ENCODE data around the gene FAM149A.

FAM149A gene

DNA sequence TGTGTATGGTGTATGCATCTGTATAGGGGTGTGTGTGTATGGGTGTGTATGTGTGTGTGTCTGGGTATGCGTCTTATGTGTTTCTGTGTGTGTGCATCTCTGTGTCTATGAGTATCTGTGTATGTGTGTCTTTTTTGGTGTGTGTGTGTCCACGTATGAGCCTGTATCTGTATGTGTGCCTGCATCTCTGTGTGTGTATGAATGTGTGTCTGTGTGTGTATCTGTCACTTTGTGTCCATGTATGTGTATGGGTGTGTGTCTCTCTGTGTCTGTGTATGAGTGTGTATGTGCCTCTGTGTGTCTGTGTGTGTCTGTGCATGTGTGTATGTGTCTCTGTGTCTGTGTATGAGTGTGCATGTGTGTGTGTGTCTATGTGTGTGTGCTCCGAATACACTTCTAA lies 24.3 kb downstream of the FAM149A start:
- no peaks in the 10 kb centered on the region for H3K4me1 ChIP-seq (ENCODE audit: insufficient read depth, low read length, poor library complexity, severe bottlenecking)
- H2AFZ ChIP-seq (ENCODE audit: low read length) = no peak overlapping the region
- no peak overlapping the region for H3K9ac ChIP-seq (ENCODE audit: low read depth, low read length, poor library complexity, severe bottlenecking)
- no peaks in the 10 kb centered on the region for H3K9me3 ChIP-seq (ENCODE audit: insufficient read depth, low read depth, low read length)
- H3K79me2 ChIP-seq (ENCODE audit: insufficient read depth, low read length) = no peaks in the 10 kb centered on the region
- no peak overlapping the region for H3K4me2 ChIP-seq (ENCODE audit: low read depth, low read length, poor library complexity, severe bottlenecking)
- no peaks in the 10 kb centered on the region for H3K27me3 ChIP-seq (ENCODE audit: insufficient read depth, low read length, poor library complexity, severe bottlenecking)
- H3K36me3 ChIP-seq (ENCODE audit: insufficient read depth, low read length) = no peaks in the 10 kb centered on the region
- no peak overlapping the region for H3K4me3 ChIP-seq (ENCODE audit: low read length, poor library complexity, severe bottlenecking)
- no peaks in the 10 kb centered on the region for H3K9me2 ChIP-seq (replicated peaks; ENCODE audit: low read depth, low read length)
- no peak for TF ChIP-seq EZH2phosphoT487 (IDR thresholded peaks at IDR 0.05; ENCODE audit: borderline replicate concordance)
- TF ChIP-seq, protein P1, sequence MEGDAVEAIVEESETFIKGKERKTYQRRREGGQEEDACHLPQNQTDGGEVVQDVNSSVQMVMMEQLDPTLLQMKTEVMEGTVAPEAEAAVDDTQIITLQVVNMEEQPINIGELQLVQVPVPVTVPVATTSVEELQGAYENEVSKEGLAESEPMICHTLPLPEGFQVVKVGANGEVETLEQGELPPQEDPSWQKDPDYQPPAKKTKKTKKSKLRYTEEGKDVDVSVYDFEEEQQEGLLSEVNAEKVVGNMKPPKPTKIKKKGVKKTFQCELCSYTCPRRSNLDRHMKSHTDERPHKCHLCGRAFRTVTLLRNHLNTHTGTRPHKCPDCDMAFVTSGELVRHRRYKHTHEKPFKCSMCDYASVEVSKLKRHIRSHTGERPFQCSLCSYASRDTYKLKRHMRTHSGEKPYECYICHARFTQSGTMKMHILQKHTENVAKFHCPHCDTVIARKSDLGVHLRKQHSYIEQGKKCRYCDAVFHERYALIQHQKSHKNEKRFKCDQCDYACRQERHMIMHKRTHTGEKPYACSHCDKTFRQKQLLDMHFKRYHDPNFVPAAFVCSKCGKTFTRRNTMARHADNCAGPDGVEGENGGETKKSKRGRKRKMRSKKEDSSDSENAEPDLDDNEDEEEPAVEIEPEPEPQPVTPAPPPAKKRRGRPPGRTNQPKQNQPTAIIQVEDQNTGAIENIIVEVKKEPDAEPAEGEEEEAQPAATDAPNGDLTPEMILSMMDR (conservative IDR thresholded peaks at IDR 0.05; ENCODE audit: low read length) = no peak
- no peaks in the 10 kb centered on the region for H3F3A ChIP-seq (ENCODE audit: low read depth)
- H4K20me1 ChIP-seq (ENCODE audit: insufficient read depth, low read length, poor library complexity, severe bottlenecking) = no peaks in the 10 kb centered on the region

DNA sequence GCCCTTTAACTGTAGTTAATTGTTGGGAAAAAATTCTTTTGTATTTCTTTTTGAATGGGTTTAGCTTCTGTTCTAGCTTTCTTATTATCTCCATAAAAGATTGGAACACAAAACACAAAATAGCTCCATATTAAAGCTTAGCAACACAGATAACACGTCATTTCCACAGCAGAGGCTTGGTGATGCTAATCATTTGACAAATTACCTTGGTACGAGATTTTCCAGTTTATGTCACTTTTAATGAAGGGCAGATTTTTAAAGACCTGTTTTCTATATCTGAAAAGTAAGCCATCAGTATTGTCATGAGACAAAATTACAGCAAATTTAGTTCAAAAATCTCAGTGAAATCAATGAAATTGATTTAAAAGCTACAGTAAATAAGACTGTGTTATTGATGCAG lies 27.4 kb downstream of the FAM149A start:
- H3F3A ChIP-seq (ENCODE audit: low read depth) = no peaks in the 10 kb centered on the region
- no peaks in the 10 kb centered on the region for H3K9me2 ChIP-seq (replicated peaks; ENCODE audit: low read depth, low read length)

DNA sequence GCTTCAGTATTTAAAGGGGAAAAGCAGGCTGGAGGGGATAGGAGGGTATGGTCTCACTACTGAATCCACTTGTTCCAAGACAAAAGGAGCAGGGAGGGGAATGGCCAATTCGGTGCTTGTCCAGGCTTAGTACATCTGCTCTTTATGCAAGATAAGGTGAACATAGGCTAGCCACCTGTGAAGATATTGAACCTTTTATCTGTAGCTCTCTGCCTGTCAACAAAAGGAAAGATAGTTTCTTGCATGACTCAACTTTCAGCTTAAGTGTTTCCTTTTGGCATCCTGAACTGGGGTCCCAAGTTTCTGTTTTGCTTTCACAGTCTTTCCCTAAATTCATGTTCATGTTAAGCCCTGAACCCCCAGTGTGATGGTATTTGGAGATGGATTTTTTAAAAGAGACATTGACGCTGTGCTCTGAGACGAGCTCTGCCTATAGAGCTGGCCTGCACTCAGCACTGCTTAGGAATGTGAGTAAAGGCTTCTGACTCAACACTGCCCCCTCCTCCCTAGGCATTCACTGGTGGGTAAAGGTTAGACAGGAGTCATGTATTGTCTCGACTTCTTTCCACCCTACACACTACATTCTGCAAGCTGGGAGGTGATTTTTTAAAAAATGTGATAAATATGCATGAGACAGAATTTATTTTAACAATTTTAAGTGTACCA lies 28.2 kb downstream of the FAM149A start:
- Histone ChIP-seq H2AFZ (ENCODE audit: low read length) (peak overlapping the region; percentile 13; the same call in 1 of the 2 replicates), H3K9me3 (ENCODE audit: insufficient read depth, low read depth, low read length) (no peaks in the 10 kb centered on the region), H3K27me3 (ENCODE audit: insufficient read depth, low read length, poor library complexity, severe bottlenecking) (no peaks in the 10 kb centered on the region), H3K4me2 (ENCODE audit: low read depth, low read length, poor library complexity, severe bottlenecking) (no peak overlapping the region), H3F3A (ENCODE audit: low read depth) (no peaks in the 10 kb centered on the region), H3K9me2 (replicated peaks; ENCODE audit: low read depth, low read length) (no peaks in the 10 kb centered on the region), H4K20me1 (ENCODE audit: insufficient read depth, low read length, poor library complexity, severe bottlenecking) (no peaks in the 10 kb centered on the region), H3K36me3 (ENCODE audit: insufficient read depth, low read length) (no peaks in the 10 kb centered on the region), H3K4me1 (ENCODE audit: insufficient read depth, low read length, poor library complexity, severe bottlenecking) (no peaks in the 10 kb centered on the region), H3K4me3 (ENCODE audit: low read length, poor library complexity, severe bottlenecking) (no peak overlapping the region), H3K79me2 (ENCODE audit: insufficient read depth, low read length) (no peaks in the 10 kb centered on the region), H3K9ac (ENCODE audit: low read depth, low read length, poor library complexity, severe bottlenecking) (no peak overlapping the region)
- TF ChIP-seq, protein P1 (conservative IDR thresholded peaks at IDR 0.05; ENCODE audit: low read length) = peak; percentile 53
- TF ChIP-seq EZH2phosphoT487 (IDR thresholded peaks at IDR 0.05; ENCODE audit: borderline replicate concordance) = no peak

More for the DNA sequence above, 27.4 kb downstream of the FAM149A start:
- Histone ChIP-seq H3K79me2 (ENCODE audit: insufficient read depth, low read length) (no peaks in the 10 kb centered on the region), H4K20me1 (ENCODE audit: insufficient read depth, low read length, poor library complexity, severe bottlenecking) (no peaks in the 10 kb centered on the region), H3K9ac (ENCODE audit: low read depth, low read length, poor library complexity, severe bottlenecking) (no peak overlapping the region), H3K27me3 (ENCODE audit: insufficient read depth, low read length, poor library complexity, severe bottlenecking) (no peaks in the 10 kb centered on the region), H3K36me3 (ENCODE audit: insufficient read depth, low read length) (no peaks in the 10 kb centered on the region), H3K4me3 (ENCODE audit: low read length, poor library complexity, severe bottlenecking) (no peak overlapping the region), H3K9me3 (ENCODE audit: insufficient read depth, low read depth, low read length) (no peaks in the 10 kb centered on the region), H3K4me1 (ENCODE audit: insufficient read depth, low read length, poor library complexity, severe bottlenecking) (no peaks in the 10 kb centered on the region), H3K4me2 (ENCODE audit: low read depth, low read length, poor library complexity, severe bottlenecking) (no peak overlapping the region), H2AFZ (ENCODE audit: low read length) (0 out of 2 replicates have a peak overlapping the region, but pooled peaks have one; percentile 13)
- no peak for TF ChIP-seq EZH2phosphoT487 (IDR thresholded peaks at IDR 0.05; ENCODE audit: borderline replicate concordance)
- TF ChIP-seq, protein P1 (conservative IDR thresholded peaks at IDR 0.05; ENCODE audit: low read length) = no peak

Measured in Loucy (cell line).